HG03064 (cell line): ENCODE data around the gene ITPR3.

ENCODE experiments used
- ATAC-seq: cut with Tn5 transposase; IDR thresholded peaks from one replicate; pipeline ENCODE4 v1.9.1; 2021; ENCODE audit warnings: low read depth; ENCODE audit not compliant: unreplicated experiment

ITPR3 gene

DNA sequence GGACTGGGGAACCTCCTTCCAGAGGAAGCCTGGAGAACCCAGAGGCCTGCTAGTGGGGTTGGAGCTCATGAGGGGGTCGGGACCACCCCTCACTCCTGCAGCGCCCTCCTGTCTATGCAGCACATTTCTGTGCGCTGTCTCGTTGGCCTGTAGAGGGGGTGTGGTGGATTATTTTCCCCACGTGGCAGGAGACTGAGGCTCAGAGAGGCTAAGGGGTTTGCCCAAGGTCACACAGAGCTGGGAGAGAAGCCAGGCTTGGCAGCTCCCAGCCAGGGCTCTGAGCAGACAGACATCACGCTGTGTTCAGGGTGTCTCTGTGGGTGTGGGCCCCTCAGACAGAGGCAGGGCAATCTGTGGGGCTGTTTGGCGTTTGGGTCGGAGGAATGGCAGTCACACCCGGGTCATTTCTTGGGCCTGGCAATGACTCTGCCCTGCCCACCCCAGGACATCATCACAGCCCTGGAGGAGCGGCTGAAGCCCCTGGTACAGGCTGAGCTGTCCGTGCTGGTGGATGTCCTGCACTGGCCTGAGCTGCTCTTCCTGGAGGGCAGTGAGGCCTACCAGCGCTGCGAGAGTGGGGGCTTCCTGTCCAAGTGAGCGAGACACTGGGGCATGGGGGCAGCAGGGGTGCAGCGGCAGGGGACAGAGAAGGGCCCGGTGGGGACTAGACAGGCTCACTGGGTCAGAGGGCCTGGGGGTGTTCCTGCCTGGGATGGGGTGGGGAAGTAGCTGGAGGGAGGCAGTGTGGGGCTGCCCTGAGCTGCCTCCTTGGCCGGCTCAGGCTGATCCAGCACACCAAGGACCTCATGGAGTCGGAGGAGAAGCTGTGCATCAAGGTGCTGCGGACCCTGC is 62.7 kb downstream of the ITPR3 start:
- ATAC-seq = no peak

DNA sequence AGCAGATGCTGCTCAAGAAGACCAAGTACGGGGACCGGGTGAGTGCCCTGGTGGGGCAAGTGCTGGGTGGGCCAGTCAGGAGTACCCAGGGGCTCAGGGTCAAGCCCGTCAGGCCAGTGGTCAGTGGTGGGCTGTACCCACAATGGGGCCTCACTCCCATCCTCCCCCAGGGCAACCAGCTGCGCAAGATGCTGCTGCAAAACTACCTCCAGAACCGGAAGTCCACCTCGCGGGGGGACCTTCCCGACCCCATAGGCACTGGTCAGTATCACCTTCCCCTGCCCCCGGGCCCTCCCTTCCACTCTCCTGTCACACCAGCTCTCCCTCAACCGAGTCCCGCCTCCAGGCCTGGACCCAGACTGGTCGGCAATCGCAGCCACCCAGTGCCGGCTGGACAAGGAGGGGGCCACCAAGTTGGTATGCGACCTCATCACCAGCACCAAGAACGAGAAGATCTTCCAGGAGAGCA is 63.3 kb downstream of the ITPR3 start:
- ATAC-seq = no peak

DNA sequence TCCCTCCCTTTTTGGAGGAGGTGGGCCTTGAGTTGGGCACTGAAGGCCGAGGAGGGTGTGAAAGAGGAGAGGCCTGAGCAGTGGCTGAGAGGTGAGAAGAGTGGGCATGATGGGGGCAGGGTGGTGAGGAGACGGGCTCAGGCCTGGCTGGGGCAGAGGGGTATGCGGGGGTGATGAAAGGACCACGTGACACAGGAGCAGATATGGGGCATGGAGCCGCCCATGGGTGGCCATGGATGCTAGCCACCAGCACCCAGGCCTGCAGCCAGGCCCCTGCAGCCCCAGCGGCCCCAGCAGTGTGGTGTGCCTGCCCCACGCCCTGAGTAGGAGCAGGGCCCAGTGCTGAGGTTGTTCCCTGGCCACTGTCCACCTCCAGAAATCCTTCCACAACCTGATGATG is 63.9 kb downstream of the ITPR3 start:
- no peak for ATAC-seq

DNA sequence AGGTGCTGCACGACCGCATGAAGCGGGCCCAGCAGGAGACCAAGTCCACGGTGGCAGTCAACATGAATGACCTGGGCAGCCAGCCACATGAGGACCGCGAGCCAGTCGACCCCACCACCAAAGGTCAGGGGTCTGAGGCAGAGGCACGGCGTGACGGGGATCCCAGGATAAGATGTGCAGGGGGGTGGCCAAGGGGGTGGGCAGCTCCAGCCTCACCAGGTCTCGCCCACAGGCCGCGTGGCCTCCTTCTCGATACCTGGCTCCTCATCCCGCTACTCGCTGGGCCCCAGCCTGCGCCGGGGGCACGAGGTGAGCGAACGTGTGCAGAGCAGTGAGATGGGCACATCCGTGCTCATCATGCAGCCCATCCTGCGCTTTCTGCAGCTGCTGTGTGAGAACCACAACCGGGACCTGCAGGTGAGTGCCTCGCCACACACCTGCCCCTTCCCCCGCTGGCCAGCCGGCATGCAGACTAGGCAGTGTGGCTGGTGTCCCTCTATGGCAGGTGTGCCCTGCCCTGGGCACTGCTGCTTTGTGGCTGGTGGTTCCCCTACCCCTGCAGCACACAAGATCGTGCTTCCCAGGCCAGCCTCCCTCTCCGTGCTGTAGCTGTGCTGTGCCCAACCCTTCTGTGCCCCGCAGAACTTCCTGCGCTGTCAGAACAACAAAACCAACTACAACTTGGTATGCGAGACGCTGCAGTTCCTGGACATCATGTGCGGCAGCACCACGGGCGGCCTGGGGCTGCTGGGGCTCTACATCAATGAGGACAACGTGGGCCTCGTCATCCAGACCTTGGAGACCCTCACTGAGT is 64.5 kb downstream of the ITPR3 start:
- ATAC-seq = no peak

DNA sequence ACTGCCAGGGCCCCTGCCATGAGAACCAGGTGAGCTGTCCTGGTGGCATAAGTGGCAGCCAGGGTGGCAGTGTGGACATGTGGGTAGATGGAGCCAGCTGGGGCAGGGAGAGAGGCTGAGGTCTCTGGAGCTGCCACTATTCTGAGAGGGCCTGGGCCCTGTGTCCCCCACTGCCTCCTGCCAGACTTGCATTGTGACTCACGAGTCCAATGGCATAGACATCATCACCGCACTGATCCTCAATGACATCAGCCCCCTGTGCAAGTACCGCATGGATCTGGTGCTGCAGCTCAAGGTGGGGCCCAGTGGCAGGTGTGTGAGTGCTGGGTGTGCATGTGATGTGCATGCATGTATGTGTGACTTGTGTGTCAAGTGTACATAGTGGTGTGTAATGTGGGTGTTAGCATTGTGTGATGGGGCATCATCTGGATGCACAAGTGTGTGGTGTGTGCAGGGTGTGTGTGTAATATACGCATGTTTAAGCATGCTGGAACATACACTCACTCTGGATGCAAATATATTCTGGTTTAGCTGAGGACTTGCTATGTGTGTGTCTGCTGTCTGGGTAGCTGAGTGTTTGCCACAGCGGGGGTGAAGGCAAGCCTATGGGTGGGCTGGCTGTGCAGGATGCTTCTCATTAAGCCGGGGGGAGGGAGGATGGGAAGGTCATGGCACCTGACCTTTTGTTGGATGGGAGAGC is 65.3 kb downstream of the ITPR3 start:
- ATAC-seq = no peak

DNA sequence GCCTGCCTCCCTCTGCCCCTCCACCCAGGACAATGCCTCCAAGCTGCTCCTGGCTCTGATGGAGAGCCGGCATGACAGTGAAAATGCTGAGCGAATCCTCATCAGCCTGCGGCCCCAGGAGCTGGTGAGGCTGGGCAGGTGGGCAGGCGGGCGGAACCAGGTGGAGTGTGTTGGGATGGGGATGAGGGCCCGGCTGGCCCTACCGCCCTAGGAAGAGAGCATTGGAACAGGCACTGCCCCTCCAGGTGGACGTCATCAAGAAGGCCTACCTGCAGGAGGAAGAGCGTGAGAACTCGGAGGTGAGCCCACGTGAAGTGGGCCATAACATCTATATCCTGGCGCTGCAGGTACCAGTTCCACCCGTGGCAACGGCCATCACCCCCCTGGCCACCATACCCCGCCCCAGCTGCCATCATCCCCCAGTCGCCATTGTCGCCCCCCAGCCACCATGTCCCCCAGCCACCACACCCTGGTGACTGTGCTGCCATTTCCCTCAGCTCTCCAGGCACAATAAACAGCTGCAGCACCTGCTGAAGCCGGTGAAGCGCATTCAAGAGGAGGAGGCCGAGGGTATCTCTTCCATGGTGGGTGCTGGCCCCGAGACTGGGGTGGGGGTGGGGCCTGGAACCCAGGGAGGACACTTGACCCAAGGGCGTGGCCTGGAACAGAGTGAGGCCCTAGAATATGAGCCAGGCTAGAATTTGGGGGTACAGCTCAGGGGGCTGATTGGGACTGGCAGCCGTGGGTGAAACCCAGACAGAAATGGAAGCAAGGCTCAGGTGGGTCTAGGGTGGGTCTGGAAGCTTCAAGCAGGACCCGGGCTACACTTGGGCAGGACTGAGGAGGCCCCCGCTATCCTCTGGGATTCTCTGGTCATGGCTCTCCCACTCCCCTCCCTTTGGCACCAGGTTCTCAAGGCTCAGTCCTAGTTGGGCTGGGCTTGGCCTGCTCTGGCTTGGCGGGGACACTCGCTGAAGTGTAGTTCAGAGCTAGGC is 66.2 kb downstream of the ITPR3 start:
- ATAC-seq = no peak

DNA sequence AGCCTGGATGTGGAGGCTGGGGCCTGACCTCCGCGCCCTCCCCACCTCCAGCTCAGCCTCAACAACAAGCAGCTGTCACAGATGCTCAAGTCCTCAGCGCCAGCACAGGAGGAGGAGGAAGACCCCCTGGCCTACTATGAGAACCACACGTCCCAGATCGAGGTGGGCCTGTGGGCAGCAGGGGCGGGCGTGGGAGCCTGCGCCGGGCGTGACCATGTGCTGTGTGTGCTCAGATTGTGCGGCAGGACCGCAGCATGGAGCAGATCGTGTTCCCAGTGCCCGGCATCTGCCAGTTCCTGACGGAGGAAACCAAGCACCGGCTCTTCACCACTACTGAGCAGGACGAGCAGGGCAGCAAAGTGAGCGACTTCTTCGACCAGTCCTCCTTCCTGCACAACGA is 66.9 kb downstream of the ITPR3 start:
- ATAC-seq = no peak

DNA sequence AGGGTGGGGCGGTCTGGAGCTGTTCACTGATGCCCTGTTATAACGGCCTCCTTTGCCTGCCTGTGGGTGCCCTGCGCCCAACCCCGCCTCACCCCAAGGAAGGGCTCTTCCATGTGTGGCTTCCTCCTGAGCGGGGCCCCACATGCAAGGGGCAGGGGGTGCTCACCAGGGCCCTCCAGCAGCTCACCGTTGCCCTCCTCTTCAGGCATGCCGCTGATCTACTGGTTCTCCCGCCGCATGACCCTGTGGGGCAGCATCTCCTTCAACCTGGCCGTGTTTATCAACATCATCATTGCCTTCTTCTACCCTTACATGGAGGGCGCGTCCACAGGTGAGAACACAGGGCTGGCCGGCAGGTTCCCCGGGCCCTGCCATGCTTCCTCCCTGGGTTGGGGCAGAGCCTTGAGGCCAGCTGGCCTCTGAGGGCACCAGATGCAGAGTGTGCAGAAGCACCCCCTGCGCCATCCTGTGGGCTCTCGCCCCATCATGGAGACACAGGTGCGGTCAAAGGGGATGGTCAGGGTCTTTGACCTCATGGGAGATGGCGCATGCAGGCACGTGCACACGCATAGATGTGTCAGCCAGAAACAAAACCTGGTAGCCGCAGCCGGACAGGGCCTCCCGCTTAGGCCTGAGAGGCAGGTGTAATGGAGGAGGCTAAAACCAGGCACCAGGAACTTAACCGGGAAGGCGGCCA is 67.5 kb downstream of the ITPR3 start:
- no peak for ATAC-seq

DNA sequence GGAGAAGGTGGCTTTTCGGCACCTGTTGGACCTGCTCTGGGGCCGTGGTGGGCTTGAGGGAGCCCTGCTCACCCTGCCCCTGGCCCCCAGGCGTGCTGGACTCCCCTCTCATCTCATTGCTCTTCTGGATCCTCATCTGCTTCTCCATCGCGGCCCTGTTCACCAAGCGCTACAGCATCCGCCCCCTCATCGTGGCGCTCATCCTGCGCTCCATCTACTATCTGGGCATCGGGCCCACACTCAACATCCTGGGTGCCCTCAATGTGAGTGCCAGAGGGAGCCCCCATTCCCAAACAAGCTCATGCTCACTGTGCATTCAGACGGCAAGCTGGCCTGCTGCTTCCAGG is 68.0 kb downstream of the ITPR3 start:
- no peak for ATAC-seq

DNA sequence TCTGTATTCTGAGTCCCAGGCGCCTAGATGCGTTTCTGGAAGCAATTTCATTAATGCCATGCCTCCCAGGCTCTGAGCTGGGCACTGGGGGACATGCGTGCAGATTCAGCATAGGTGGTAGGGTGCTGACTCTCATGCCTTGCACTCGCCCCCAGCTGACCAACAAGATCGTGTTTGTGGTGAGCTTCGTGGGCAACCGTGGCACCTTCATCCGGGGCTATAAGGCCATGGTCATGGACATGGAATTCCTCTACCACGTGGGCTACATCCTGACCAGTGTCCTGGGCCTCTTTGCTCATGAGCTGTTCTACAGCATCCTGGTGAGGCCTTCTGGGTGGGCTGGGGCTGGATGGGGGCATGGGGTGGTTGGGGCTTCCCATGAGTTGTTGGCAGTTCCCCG is 68.8 kb downstream of the ITPR3 start:
- no peak for ATAC-seq

DNA sequence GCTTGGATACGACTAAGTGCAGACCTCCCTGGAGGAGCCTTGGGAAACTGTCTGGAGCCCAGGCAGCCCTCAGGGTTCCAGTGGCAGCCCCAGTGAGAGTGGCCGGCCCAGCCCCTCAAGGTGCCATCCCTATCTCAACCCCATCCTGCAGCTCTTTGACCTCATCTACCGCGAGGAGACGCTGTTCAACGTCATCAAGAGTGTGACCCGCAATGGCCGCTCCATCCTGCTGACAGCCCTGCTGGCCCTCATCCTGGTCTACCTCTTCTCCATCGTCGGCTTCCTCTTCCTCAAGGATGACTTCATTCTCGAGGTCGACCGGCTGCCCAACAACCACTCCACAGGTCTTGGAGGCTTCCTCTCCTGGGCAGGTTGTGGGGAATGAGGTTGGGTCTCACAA is 69.6 kb downstream of the ITPR3 start:
- ATAC-seq = no peak

DNA sequence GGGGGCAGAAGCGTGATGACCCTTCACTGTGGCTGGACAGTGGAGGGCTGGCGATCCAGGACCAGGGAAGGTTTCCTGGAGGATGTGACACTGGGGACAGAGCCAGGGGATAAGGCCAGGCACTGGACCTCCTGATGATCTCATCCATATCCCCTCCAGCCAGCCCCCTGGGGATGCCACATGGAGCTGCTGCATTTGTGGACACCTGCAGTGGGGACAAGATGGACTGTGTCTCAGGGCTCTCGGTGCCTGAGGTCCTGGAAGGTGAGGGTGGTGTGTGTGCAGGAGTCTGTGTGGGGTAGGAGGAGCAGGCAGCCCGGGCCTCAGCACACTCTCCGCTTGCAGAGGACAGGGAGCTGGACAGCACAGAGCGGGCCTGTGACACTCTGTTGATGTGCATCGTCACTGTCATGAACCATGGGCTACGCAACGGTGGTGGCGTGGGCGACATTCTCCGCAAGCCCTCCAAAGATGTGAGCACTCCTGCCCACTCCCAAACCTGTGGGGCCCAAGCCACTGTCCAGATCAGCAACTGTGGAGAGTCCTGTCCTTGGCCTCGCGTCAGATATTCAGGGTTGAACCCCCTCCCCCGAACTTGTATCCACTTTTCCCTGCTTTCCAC is 70.4 kb downstream of the ITPR3 start:
- no peak for ATAC-seq

DNA sequence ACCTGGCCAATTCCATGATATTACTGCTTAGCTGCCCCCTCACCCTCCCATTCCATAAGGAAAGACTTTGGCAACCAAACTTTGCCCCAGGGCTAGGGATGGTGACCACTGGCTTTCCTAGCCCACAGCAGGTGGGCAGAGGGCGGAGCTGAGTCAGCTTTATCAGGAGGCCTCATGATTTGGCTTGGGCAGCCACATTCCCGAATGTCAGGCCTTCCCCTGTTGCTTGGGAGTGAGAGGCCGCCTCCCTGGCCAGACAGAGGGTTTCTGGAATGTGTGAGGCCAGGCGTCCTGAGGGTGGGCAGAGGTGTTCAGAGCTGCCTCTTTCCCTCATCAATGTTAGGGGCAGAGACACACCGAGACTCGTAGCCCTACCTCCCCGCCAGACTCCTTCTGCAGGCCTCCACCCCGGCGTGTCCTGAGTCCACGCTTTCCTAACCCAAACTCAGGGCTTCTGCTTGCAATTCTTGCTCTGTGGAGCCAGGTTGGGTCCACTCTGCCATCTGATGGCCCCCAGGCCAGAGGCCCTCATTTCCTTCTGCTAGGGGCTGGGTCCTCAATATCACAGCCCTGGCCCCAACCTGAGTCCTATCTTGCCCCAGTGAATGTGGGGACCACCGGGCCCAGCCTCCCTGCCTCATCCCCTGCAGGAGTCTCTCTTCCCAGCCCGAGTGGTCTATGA is 71.1 kb downstream of the ITPR3 start:
- ATAC-seq = no peak

DNA sequence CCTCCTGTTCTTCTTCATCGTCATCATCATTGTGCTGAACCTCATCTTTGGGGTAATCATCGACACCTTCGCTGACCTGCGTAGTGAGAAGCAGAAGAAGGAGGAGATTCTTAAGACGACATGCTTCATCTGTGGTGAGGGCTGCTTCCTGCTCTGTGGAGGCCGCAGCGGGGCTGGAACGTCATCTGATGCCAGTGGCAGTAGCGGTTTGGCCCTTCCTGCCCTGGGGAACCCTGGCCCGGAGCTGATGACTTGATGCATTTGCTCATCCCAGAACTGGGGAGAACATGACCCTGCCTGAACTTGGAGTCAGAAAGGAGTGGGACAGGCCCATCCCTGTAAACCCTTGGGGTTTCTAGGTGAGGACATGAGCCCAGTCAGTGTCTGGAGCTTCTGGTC is 71.6 kb downstream of the ITPR3 start:
- ATAC-seq = no peak

DNA sequence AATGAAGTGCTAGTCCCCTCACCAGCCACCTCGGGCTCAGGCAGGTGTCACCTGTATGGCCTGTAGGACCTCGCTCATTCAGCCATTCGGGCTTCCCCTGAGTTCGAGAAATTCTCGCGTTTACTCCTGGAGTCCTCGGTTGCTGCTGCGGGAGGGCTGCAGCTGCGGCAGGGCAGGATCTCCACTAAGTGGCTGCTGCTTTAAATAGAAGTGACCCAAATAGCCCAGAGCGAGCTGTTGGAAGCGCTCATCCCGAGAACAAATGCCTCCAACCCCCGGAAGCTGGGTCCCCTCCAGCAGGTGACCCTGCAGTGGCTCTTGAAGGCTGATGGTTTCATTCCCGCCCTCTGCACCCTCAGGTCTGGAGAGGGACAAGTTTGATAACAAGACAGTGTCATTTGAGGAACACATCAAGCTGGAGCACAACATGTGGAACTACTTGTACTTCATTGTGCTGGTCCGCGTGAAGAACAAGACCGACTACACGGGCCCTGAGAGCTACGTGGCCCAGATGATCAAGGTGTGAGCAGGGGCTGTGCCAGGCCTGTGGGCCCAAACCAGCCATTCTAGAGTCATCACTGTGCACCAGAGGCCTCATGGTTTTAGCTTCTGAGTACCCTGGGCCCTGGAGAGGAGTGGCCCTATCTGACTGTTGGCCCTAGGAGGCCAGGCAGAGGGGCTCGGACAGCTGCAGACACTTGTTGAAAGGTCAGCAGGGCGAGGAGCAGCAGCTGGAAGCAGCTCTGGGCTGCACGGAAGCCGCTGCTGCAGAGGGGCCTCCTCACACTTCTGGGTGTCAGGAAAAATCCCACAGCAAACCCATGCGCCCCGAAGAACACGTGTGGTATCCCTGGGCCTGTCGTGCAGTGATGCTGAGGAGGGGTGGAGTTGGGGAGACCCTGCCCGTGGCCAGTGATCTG is 72.3 kb downstream of the ITPR3 start:
- ATAC-seq = no peak

DNA sequence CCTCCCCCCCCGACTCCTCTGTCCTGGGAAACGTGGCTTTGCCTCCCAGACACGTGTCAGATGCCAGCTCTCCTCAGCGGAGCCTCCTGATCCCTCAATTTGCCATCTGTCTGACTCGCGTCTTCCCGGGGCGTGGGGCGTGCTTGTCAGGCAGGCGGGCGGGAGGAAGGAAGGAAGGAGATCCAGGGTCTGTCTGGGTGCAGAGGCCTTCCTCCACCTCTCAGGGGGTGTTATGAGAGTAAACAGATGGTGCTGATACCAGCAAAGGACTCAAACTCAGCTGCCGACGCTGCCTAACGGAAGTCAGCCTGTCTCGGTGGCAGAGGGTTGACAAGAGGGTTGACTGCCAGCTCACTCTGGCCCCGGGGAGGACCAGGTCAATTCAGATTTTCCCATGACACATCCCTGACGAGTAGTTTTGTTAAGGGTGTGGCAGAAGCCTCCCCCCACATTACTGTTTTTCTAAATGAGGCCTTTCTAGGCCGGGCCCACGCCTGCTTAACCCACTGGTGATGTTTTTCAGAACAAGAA is 73.3 kb downstream of the ITPR3 start:
- ATAC-seq = no peak

DNA sequence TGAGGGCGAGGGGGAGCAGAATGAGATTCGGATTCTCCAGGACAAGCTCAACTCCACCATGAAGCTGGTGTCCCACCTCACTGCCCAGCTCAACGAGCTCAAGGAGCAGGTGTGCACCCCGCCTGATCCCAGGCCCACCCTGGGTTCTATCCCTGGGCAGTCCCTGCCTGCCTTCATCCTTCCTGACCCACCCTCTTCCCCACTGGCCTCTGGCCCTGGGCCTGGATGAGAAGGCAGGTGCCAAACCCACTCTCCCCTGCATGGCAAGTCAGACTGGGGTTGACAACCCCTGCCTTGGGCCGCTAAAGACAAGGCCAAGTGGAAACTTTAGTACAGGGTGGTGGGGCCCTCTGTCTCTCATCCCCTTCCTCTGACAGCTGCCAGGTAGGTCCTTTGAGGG is 73.9 kb downstream of the ITPR3 start:
- ATAC-seq = no peak
